Heart right ventricle (tissue), 16 donors: ENCODE results near the gene SAMMSON. TPM values are rescaled to one million over a fixed set of nuclear protein-coding genes. Genes with fewer than 3 reads are reported as not detected.
A peak's percentile ranks its signal among the peaks of the same experiment; 100 is the strongest.

ENCODE experiments used
- ATAC-seq, 8 donors: fragments of 200-7000 bp; cut with Tn5 transposase; one replicate each; pipeline ENCODE4 v1.9.1; 2020; ENCODE audit warnings: mild to moderate bottlenecking in 8 of 8, moderate library complexity in 8 of 8, moderate number of reproducible peaks in 1 of 8
- DNase-seq, 2 donors: peaks; one replicate each; pipeline ENCODE4 v3.0.0-alpha.2; 2020
- H3K27ac ChIP-seq, 10 donors: fragments of 200-600 bp; sonication (generic) in 2 of 10; one replicate each; pipeline versions ENCODE4 v1.5.0 to v1.8.0; 2020 to 2022; ENCODE audit warnings: mild to moderate bottlenecking in 3 of 10
- H3K27me3 ChIP-seq, 7 donors: fragments of 200-600 bp; one replicate each; pipeline ENCODE4 v1.8.0; 2021 to 2022; ENCODE audit warnings: mild to moderate bottlenecking in 2 of 7
- H3K36me3 ChIP-seq, 9 donors: fragments of 200-600 bp; sonication (generic) in 1 of 9; one replicate each; pipeline versions ENCODE4 v1.5.0 to v1.8.0; 2020 to 2022; ENCODE audit warnings: mild to moderate bottlenecking in 2 of 9
- H3K4me1 ChIP-seq, 9 donors: fragments of 200-600 bp; sonication (generic) in 1 of 9; one replicate each; pipeline versions ENCODE4 v1.5.0 to v1.8.0; 2020 to 2022; ENCODE audit warnings: mild to moderate bottlenecking in 4 of 9
- H3K4me3 ChIP-seq, 10 donors: fragments of 200-600 bp; sonication (generic) in 2 of 10; one replicate each; pipeline versions ENCODE4 v1.5.0 to v1.8.0; 2020 to 2022; ENCODE audit warnings: mild to moderate bottlenecking in 7 of 10, moderate library complexity in 2 of 10
- H3K9me3 ChIP-seq, 11 donors: fragments of 200-600 bp in 10 of 11; sonication (generic) in 2 of 11; one replicate each; pipeline versions ENCODE4 v1.5.0 to v1.8.0; 2013 to 2022; ENCODE audit warnings: mild to moderate bottlenecking in 2 of 11, control low read depth in 1 of 11, moderate library complexity in 1 of 11
- WGBS, 2 donors: extraction: QIAGEN DNeasy Blood & Tissue Kit; methylation state at CpG; one replicate each; pipeline ENCODE4 v1.1.7; 2013; ENCODE audit warnings: inconsistent platforms in 1 of 2; 5-methylcytosine and 5-hydroxymethylcytosine counted together
- intact Hi-C, 10 donors: fragments of 100-400 bp; cut with DNase I; formaldehyde crosslinking; loops; one replicate each; pipeline versions ENCODE4 v1.11.1 to v1.14.2; 2022
- polyA plus RNA-seq, 2 donors: library from polyadenylated mRNA; stranded (reverse); fragments of 200-250 nt; gene quantifications; one replicate each; pipeline ENCODE4 v1.2.3, GENCODE V29; 2013
- total RNA-seq, 10 donors: library from RNA; stranded (reverse); fragmentation: NEBNext Ultra II Directional in 3 of 10; extraction: Animal tissue kit (Norgen Biotek cat#: 25700) in 3 of 10; gene quantifications; one replicate each; pipeline versions ENCODE4 v1.2.1 to v1.2.4, GENCODE V29; 2021 to 2023
- TF ChIP-seq, protein P1 (sequence below), 9 donors: fragments of 200-600 bp; sonication (generic) in 2 of 9; IDR thresholded peaks; one replicate each; pipeline versions ENCODE4 v1.5.0 to v1.8.0; 2021 to 2022; ENCODE audit warnings: antibody characterized with exemption in 9 of 9, mild to moderate bottlenecking in 5 of 9, moderate library complexity in 1 of 9
- donor health status: Arrhythmogenic right ventricular cardiomyopathy.
- donor health status: ischemic (EF 13 %, LVEDD 7.1; RV severe dilation, severe dysfunction).
- donor health status: healthy with polysubstance abuse.
- donor health status: DM: no; HTN: yes; CAD: no.
- donor health status: DM: no; HTN: no; CAD: no.
- donor health status: ischemic (EF 25% LVEDD 6.9; RV normal size, moderate dysfunction).
- donor health status: ischemic (EF 25% LVEDD 5.7; RV mildly dilated, moderate dysfunction).
- donor health status: healthy.
- donor health status: DM: yes; HTN: yes; CAD: no.
- donor health status: Ischemic cardiomyopathy.
- donor health status: ischemic (EF 35%, LVEDD 5.7; RV mildly dilated, moderate dysfunction).
- donor health status: nonischemic (EF 11% LVEDD 7.7; RV severe dilation, severe dysfunction).
- donor health status: DM: yes; HTN: yes; CAD: no.
- donor health status: PGD.
- donor health status: ischemic (EF 29% LVEDD 5.4; RV normal size, mild dysfunction).
- donor health status: nonischemic (EF 23%, LVEDD 6.1; RV moderate dilation, normal function).

The SAMMSON gene
- total and polyA plus RNA-seq, 12 donors = 0.32 TPM; not detected in 11

DNA sequence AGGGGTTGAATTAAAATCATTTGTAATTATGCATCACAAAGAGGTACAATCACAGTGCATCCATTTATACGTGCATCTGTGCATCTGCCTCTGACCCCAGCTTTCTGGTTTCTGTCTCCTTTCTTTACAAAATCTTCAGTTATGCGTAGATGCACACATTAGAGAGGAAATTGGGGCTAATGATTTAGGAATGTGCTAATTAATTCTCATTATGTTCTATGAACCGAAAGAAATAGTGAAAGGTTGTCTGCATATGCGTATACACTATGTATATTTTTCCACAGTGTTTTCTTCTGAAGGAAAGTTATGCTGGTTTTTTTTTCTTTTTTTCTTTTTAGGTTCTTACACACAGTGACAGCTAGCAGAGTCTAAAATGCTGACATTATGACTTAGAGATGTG is 71.6 kb downstream of the SAMMSON start:
- intact Hi-C loops = no loop called here
- WGBS, 2 donors = 62 to 71% methylated on average over 4 of the region's 4 CpGs
- peaks cover 0 to 80% (median 16%) of the 10 kb centered on the region in 7 donors for H3K27me3 ChIP-seq
- H3K36me3 ChIP-seq = no peaks in the 10 kb centered on the region
- H3K9me3 ChIP-seq = no peaks in the 10 kb centered on the region
- DNase-seq (no peak), ATAC-seq (no peak)
- H3K27ac ChIP-seq = no peak overlapping the region
- peaks cover 0 to 13% (median 7%) of the 10 kb centered on the region in 9 donors for H3K4me1 ChIP-seq
- H3K4me3 ChIP-seq = no peak overlapping the region
- TF ChIP-seq, protein P1, sequence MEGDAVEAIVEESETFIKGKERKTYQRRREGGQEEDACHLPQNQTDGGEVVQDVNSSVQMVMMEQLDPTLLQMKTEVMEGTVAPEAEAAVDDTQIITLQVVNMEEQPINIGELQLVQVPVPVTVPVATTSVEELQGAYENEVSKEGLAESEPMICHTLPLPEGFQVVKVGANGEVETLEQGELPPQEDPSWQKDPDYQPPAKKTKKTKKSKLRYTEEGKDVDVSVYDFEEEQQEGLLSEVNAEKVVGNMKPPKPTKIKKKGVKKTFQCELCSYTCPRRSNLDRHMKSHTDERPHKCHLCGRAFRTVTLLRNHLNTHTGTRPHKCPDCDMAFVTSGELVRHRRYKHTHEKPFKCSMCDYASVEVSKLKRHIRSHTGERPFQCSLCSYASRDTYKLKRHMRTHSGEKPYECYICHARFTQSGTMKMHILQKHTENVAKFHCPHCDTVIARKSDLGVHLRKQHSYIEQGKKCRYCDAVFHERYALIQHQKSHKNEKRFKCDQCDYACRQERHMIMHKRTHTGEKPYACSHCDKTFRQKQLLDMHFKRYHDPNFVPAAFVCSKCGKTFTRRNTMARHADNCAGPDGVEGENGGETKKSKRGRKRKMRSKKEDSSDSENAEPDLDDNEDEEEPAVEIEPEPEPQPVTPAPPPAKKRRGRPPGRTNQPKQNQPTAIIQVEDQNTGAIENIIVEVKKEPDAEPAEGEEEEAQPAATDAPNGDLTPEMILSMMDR (IDR thresholded peaks at IDR 0.05) = no peak

DNA sequence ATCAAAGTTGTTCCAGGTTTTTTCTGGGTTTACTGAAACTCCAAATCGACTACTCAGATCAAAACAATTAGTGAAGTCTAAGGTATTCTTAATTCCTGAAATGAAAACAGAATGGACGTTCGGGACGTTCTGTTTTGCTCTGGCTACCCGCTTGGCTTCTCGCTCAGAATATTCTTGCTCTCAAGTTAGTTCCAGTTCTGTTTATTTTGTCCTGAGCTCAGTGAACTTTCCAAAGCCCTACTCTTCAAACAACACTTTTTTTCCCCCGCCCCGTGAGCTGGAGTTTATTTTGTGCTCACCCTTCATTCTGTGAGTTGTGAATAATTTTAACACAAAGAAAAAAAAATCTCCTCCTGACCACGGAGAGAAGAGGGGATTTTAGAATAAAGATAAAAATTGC is 72.6 kb downstream of the SAMMSON start:
- peaks cover 0 to 13% (median 7%) of the 10 kb centered on the region in 9 donors for H3K4me1 ChIP-seq
- H3K27me3 ChIP-seq = peaks cover 0 to 90% (median 16%) of the 10 kb centered on the region in 7 donors
- no peaks in the 10 kb centered on the region for H3K36me3 ChIP-seq
- WGBS, 2 donors = 12 to 29% methylated on average over 9 of the region's 9 CpGs
- ATAC-seq (no peak), DNase-seq (no peak)
- intact Hi-C loops = no loop called here
- no peaks in the 10 kb centered on the region for H3K9me3 ChIP-seq
- peak overlapping the region in 1 of 10 donors; percentile 13 for H3K27ac ChIP-seq
- TF ChIP-seq, protein P1 (IDR thresholded peaks at IDR 0.05) = no peak
- peak overlapping the region in 6 of 10 donors; percentile 2 to 44 (median 9) for H3K4me3 ChIP-seq

DNA sequence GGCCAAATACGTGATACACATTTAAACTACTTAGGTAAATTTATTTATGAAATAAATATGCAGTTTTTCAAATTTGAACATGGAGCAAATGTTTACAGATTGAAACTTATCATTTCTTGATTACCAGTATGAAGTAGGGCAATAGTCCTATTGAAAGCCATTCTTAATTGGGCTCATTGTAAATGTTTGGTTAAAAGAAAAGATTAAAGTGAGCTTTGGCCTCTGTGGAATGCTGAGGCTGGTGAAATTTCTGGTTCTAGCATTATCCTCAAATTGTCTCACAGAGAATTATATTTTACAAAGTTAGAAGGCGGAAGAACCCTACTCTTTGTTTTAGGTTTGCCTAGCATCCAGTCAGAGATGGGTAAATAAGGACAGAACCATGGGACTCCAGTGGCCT is 73.2 kb downstream of the SAMMSON start:
- H3K36me3 ChIP-seq = no peaks in the 10 kb centered on the region
- H3K27ac ChIP-seq = no peak overlapping the region
- H3K27me3 ChIP-seq = peaks cover 0 to 87% (median 16%) of the 10 kb centered on the region in 7 donors
- ATAC-seq = no peak
- WGBS, 2 donors = 91 to 95% methylated on average over 2 of the region's 2 CpGs
- H3K9me3 ChIP-seq = no peaks in the 10 kb centered on the region
- no peak for DNase-seq
- no peak overlapping the region for H3K4me3 ChIP-seq
- intact Hi-C loops = no loop called here
- peaks cover 0 to 7% (median 4%) of the 10 kb centered on the region in 9 donors for H3K4me1 ChIP-seq
- TF ChIP-seq, protein P1 (IDR thresholded peaks at IDR 0.05) = no peak

DNA sequence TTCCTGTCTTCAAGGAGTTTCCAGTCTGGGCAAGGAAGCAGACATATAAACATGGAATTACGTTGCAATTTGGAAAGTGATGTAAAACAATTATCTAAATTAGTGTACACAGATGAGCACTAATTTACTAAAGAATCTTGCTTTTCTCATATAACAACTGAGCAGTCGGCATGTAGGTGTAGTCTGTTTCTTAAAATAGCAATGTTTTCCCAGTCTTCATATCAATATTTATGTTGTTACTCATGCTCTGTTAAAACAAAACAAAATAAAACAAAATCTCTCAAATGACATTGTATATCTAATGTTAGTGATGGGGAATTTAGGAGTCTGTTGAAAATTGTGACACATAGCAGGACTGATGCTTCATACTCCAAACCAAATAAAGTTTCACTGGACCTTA is 75.6 kb downstream of the SAMMSON start:
- Histone ChIP-seq H3K27me3 (peaks cover 0 to 76% (median 16%) of the 10 kb centered on the region in 7 donors), H3K9me3 (peaks cover 0 to 6% (median 0%) of the 10 kb centered on the region in 11 donors), H3K4me1 (no peaks in the 10 kb centered on the region), H3K27ac (no peak overlapping the region), H3K36me3 (no peaks in the 10 kb centered on the region), H3K4me3 (no peak overlapping the region)
- WGBS, 2 donors = 52 to 53% methylated on average over 2 of the region's 2 CpGs
- no peak for ATAC-seq
- intact Hi-C loops = no loop called here
- TF ChIP-seq, protein P1 (IDR thresholded peaks at IDR 0.05) = no peak
- no peak for DNase-seq
